Measurements from ENCODE around the gene ZNF740. TPM values are rescaled to one million over a fixed set of nuclear protein-coding genes. Genes with fewer than 3 reads are reported as not detected.

Gene ZNF740
- total RNA-seq: 64.4 and 67.2 TPM in 2 replicates

DNA sequence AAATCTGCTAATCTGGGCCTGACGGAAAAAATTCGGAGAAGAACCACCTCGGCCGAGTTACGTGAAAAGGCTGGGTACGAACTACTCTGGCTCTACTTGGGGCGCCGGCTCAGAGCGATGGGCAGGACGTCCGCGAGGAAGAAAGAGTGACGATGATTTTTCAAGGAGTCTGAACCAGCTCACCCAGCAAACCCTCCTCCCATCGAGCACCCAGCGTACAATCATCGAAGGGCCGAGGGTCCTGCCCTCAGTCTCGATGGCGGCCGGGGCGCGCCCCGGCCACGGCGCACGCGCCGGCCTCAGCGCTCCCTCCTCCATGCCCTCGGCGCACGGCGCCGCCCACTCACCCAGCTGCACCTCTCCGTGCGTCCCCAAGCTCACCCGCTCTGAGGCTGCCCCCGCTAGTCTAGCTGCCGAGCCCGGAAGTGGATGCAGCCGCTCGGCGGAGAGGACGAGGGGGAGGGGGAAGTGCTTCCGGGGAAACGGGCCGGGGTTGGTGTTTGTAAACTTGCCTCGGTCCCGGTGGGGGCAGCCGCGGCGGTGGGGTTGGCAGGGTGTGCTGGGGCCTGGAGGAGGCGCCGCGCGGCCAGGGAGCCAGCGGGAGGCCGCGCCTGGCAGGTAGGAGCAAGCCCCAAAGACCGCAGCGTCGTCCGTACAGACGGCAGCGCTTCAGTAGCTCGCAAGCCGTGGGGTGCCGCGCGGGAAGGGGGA, at the start of gene ZNF740, which contains the start of gene CSAD:
TSS of gene ZNF740 (plus strand) at position 503 of the 711 bp plus-strand sequence. CDS start 1,262 bp downstream, outside the sequence.
TSS of gene CSAD (minus strand) at position 706 of the 711 bp plus-strand sequence. CDS start 7,455 bp downstream, outside the sequence.
- intact Hi-C loops (cut with micrococcal nuclease): loop anchor here (1.0 to 5.0 kb wide), 16 partner anchors 10 to 320 kb away; partner anchors contain the start of genes AAAS, EIF4B, ESPL1 and ITGB7
- H3K27ac Mint-ChIP-seq: peak within 1 kb of the TSS; percentile 98
- no peaks in the 10 kb centered on the region for H3K27me3 Mint-ChIP-seq
- H3K4me3 Mint-ChIP-seq: peak within 1 kb of the TSS; percentile 93
- CTCF ChIA-PET: interaction anchor here (1.0 to 3.0 kb wide), 9 partner anchors 10 to 141 kb away, joined by 3 to 16 read pairs (median 4); no protein-coding TSS in a partner anchor
- POLR2A ChIA-PET: interaction anchor here (0.5 to 4.0 kb wide), 23 partner anchors 15 to 320 kb away, joined by 3 to 66 read pairs (median 7); partner anchors contain the start of genes AAAS, EIF4B, ESPL1 and ITGB7
- no peaks in the 10 kb centered on the region for H3K9me3 Mint-ChIP-seq
- ATAC-seq (ENCODE audit: low read depth) (peak; percentile 94), DNase-seq (peak; percentile 91)
- H3K4me1 Mint-ChIP-seq: peaks cover 53% of the 10 kb centered on the region
- TF ChIP-seq, protein P1, sequence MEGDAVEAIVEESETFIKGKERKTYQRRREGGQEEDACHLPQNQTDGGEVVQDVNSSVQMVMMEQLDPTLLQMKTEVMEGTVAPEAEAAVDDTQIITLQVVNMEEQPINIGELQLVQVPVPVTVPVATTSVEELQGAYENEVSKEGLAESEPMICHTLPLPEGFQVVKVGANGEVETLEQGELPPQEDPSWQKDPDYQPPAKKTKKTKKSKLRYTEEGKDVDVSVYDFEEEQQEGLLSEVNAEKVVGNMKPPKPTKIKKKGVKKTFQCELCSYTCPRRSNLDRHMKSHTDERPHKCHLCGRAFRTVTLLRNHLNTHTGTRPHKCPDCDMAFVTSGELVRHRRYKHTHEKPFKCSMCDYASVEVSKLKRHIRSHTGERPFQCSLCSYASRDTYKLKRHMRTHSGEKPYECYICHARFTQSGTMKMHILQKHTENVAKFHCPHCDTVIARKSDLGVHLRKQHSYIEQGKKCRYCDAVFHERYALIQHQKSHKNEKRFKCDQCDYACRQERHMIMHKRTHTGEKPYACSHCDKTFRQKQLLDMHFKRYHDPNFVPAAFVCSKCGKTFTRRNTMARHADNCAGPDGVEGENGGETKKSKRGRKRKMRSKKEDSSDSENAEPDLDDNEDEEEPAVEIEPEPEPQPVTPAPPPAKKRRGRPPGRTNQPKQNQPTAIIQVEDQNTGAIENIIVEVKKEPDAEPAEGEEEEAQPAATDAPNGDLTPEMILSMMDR (IDR thresholded peaks at IDR 0.05): no peak
- peaks cover 42% of the 10 kb centered on the region for H3K36me3 Mint-ChIP-seq (ENCODE audit: low read depth)

- ATAC-seq (ENCODE audit: low read depth) (no peak), DNase-seq (no peak)
- intact Hi-C loops (cut with micrococcal nuclease): no loop called here
- no peak overlapping the region for H3K27ac Mint-ChIP-seq
- H3K9me3 Mint-ChIP-seq: peaks cover 3% of the 10 kb centered on the region
- ChIA-PET POLR2A (no interaction called here), CTCF (no interaction called here)
- TF ChIP-seq, protein P1 (IDR thresholded peaks at IDR 0.05): no peak
- H3K4me1 Mint-ChIP-seq: peaks cover 4% of the 10 kb centered on the region
- peaks cover 13% of the 10 kb centered on the region for H3K27me3 Mint-ChIP-seq
- H3K36me3 Mint-ChIP-seq (ENCODE audit: low read depth): no peaks in the 10 kb centered on the region
- H3K4me3 Mint-ChIP-seq: no peak overlapping the region
Observed at GRCh38 chr12:53131844-53132243, 48.7 kb upstream of the ZNF740 start.

DNA sequence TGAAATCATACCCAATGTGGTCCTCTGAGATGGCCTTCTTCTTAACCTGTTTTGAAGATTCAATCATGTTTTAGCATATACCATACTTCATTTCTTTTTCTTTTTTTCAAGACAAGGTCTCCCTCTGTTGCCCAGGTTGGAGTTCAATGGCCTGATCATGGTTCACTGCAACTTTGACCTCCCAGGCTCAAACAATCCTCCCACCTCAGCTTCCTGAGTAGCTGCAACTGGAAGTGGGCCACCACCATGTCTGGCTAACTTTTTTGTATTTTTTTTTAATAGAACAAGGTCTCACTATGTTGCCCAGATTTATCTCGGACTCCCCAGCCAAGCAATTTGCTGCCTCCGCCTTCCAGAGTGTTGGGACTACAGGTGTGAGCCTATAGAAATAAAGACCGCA, 46.8 kb upstream of the ZNF740 start:
- ChIA-PET CTCF (no interaction called here), POLR2A (no interaction called here)
- H3K27ac Mint-ChIP-seq: no peak overlapping the region
- peaks cover 10% of the 10 kb centered on the region for H3K9me3 Mint-ChIP-seq
- TF ChIP-seq, protein P1 (IDR thresholded peaks at IDR 0.05): no peak
- H3K4me1 Mint-ChIP-seq: peaks cover 4% of the 10 kb centered on the region
- H3K27me3 Mint-ChIP-seq: peaks cover 14% of the 10 kb centered on the region
- peaks cover 2% of the 10 kb centered on the region for H3K36me3 Mint-ChIP-seq (ENCODE audit: low read depth)
- ATAC-seq (ENCODE audit: low read depth) (no peak), DNase-seq (no peak)
- no peak overlapping the region for H3K4me3 Mint-ChIP-seq
- intact Hi-C loops (cut with micrococcal nuclease): no loop called here

- Mint-ChIP-seq H3K27ac (no peak overlapping the region), H3K27me3 (peaks cover 10% of the 10 kb centered on the region), H3K4me3 (no peak overlapping the region), H3K4me1 (no peaks in the 10 kb centered on the region), H3K9me3 (peaks cover 8% of the 10 kb centered on the region), H3K36me3 (ENCODE audit: low read depth) (no peaks in the 10 kb centered on the region)
- TF ChIP-seq, protein P1 (IDR thresholded peaks at IDR 0.05): no peak
- ATAC-seq (ENCODE audit: low read depth) (no peak), DNase-seq (no peak)
- POLR2A ChIA-PET: no interaction called here
- CTCF ChIA-PET: no interaction called here
- intact Hi-C loops (cut with micrococcal nuclease): no loop called here
Observed at GRCh38 chr12:53143355-53143754, 37.2 kb upstream of the ZNF740 start.

Measured in activated B cell treated with CpG ODN at 0.5 μM for 24 hours (primary cell).